Stimulated activated naive CD4-positive, alpha-beta T cell (primary cell): Measurements from ENCODE around the gene STARD4.

Source experiments
- DNase-seq, 6 experiments: peaks; one replicate each; lab custom pipeline; 2025; lab: John Stamatoyannopoulos, UW

STARD4 gene

DNA sequence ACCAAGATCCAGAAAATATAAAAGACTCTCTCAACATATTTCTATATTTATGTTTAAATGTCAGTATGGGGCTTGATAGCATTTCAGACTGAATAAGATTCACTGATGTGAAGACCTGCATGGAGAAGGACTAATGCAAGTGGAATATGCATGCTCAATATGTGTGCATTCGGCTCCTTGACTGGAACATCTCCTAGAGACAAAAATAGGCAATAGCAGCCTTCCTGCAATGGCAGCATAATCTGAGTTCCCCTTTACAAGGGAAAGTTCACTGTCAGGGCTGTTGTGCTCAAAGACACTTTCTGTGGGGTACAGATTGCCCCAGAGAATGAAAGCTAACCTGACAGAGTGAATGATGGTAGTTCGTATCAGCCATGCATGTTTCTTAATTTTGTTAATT lies 42.4 kb downstream of the STARD4 start:
- no peak for DNase-seq

GRCh38 chr5:111469293-111469896 lies 42.9 kb downstream of the STARD4 start:
- DNase-seq: no peak

DNA sequence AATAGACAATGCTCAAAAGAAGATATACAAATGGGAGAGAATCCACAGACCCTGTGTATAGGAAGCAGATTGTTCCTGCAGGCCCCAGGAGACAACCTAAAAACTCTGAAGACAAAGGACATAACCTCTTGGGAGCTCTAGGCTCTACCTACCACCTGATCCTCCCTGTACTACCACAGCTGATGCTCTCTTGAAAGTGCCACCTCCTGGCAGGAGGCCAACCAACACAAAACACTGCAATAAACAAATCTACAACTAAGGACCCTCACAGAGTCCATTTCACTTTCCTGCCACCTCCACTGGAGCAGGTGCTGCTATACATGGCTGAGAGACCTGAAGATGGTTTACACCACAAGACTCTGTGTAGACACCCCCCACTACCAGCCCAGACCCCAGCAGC lies 49.0 kb downstream of the STARD4 start:
- DNase-seq: no peak

GRCh38 chr5:111461934-111462333 lies 50.4 kb downstream of the STARD4 start:
- no peak for DNase-seq

- no peak for DNase-seq
Measured at GRCh38 chr5:111461255-111461671, 51.1 kb downstream of the STARD4 start.

DNA sequence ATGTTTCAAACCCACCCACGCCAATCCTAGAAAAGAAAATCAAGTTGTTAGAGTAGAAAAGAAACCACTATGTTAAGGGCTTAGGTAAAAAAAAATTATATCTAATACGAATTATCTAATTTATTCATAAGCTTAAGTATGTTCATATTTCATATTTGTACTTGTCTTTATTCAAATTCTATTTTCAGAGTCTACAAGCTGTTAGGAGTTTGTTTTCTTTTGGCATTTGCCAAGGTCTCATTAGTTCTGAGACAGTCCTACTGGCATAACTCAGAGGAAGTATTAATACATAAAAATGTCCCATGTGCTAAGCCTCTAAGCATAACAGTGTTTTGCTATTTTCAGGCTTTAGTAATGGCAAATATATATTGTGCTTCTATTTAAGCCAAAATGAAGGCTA lies 57.6 kb downstream of the STARD4 start:
- DNase-seq: no peak

DNA sequence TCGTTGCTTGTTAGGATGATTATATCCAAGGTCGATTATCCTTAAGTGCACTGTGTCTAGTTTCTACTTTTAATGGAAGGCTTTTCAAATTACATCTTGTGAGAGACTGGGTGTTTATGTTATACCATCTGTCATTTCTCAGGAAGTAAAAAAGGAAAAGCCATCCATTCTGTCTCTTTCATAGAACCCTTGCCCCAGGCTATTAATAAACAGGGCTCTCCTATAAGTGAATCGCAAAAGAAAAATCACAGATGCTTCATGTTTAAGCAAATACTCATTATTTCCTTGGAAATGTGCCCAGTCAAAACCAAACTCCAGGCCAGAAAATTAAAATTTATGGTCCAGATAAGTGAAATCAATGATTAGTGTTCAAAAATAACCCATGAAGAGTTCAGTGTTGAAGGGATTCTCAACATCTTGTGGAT lies 58.1 kb downstream of the STARD4 start:
- DNase-seq: no peak

- DNase-seq: no peak
Measured at GRCh38 chr5:111453747-111454146, 58.6 kb downstream of the STARD4 start.

GRCh38 chr5:111453295-111453694 lies 59.0 kb downstream of the STARD4 start:
- DNase-seq: no peak

GRCh38 chr5:111447822-111448221 lies 64.5 kb downstream of the STARD4 start:
- DNase-seq: no peak

DNA sequence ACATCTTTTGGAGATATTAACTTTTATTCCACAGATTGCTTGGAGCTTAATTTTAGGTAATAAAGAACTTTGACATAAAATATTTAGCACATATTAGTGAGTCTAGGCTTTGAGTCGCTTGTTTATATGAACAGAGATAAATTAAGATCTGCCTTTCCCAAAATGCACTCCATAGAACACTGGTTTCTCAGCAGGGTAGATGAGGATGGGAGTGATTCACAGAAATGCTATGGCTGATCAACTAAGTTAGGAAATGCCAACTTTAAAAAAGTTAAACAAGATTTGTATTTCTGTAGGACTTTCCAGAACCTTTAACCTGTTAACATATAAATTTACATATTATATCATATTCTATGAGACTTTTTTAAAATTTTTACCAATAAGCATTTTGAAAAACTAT lies 65.2 kb downstream of the STARD4 start:
- DNase-seq: no peak
